Nephron (organoid): ENCODE measurements around the gene FBXL15.

Experiments
- H3K27ac Mint-ChIP-seq, 3 experiments: 2 replicates each; pipeline ENCODE4 v1.8.0; 2020; ENCODE audit warnings: mixed read lengths in 3 of 3, mild to moderate bottlenecking in 2 of 3, moderate library complexity in 1 of 3
- H3K27me3 Mint-ChIP-seq: 2 replicates; pipeline ENCODE4 v1.8.0; 2021; ENCODE audit warnings: low read depth, mild to moderate bottlenecking, moderate library complexity, mixed read lengths
- H3K36me3 Mint-ChIP-seq: 2 replicates; pipeline ENCODE4 v1.8.0; 2020; ENCODE audit warnings: low read depth, mixed read lengths
- H3K4me1 Mint-ChIP-seq: 2 replicates; pipeline ENCODE4 v1.8.0; 2020; ENCODE audit warnings: mixed read lengths
- H3K4me3 Mint-ChIP-seq, 3 experiments: 2 replicates each; pipeline ENCODE4 v1.8.0; 2020; ENCODE audit warnings: mild to moderate bottlenecking in 3 of 3, mixed read lengths in 3 of 3, moderate library complexity in 2 of 3
- H3K9me3 Mint-ChIP-seq: 2 replicates; pipeline ENCODE4 v1.8.0; 2020; ENCODE audit warnings: mixed read lengths
- CTCF ChIP-seq, 3 experiments: fragments of 200-600 bp; sonication (generic); IDR thresholded peaks; one replicate each; pipeline ENCODE4 v1.5.0; 2021; ENCODE audit warnings: antibody characterized with exemption in 3 of 3; ENCODE audit not compliant: unreplicated experiment in 3 of 3

Gene FBXL15

GRCh38 chr10:102436312-102436711 is 15.7 kb downstream of the FBXL15 start:
- Mint-ChIP-seq H3K27me3 (peaks cover 6% of the 10 kb centered on the region), H3K4me1 (peaks cover 35% of the 10 kb centered on the region), H3K27ac (peak overlapping the region; percentile 86 to 93 (median 93)), H3K9me3 (no peaks in the 10 kb centered on the region), H3K4me3 (peak overlapping the region; percentile 69 to 77 (median 71)), H3K36me3 (no peaks in the 10 kb centered on the region)
- no peak for TF ChIP-seq CTCF (IDR thresholded peaks at IDR 0.05; ENCODE audit: unreplicated experiment in 3 of 3)

- H3K4me1 Mint-ChIP-seq, result peaks cover 28% of the 10 kb centered on the region
- H3K27me3 Mint-ChIP-seq, result peaks cover 6% of the 10 kb centered on the region
- no peaks in the 10 kb centered on the region for H3K9me3 Mint-ChIP-seq
- no peaks in the 10 kb centered on the region for H3K36me3 Mint-ChIP-seq
- H3K27ac Mint-ChIP-seq, result peak overlapping the region; percentile 7 to 42 (median 33)
- peak overlapping the region; percentile 29 to 68 (median 59) for H3K4me3 Mint-ChIP-seq
- no peak for TF ChIP-seq CTCF (IDR thresholded peaks at IDR 0.05; ENCODE audit: unreplicated experiment in 3 of 3)
Measured at GRCh38 chr10:102437515-102437914, 16.9 kb downstream of the FBXL15 start.

- no peak for TF ChIP-seq CTCF (IDR thresholded peaks at IDR 0.05; ENCODE audit: unreplicated experiment in 3 of 3)
- peak overlapping the region in 1 of 3 experiments; percentile 7 for H3K27ac Mint-ChIP-seq
- no peaks in the 10 kb centered on the region for H3K36me3 Mint-ChIP-seq
- no peaks in the 10 kb centered on the region for H3K9me3 Mint-ChIP-seq
- H3K4me3 Mint-ChIP-seq, result no peak overlapping the region
- H3K4me1 Mint-ChIP-seq, result peaks cover 25% of the 10 kb centered on the region
- peaks cover 6% of the 10 kb centered on the region for H3K27me3 Mint-ChIP-seq
Measured at GRCh38 chr10:102438374-102438773, 17.7 kb downstream of the FBXL15 start.

GRCh38 chr10:102444851-102445250 is 24.2 kb downstream of the FBXL15 start:
- Mint-ChIP-seq H3K27ac (no peak overlapping the region), H3K36me3 (no peaks in the 10 kb centered on the region), H3K9me3 (no peaks in the 10 kb centered on the region), H3K4me3 (no peak overlapping the region), H3K27me3 (no peaks in the 10 kb centered on the region), H3K4me1 (peaks cover 7% of the 10 kb centered on the region)
- TF ChIP-seq CTCF (IDR thresholded peaks at IDR 0.05; ENCODE audit: unreplicated experiment in 3 of 3), result no peak

- peak overlapping the region; percentile 58 to 77 (median 73) for H3K27ac Mint-ChIP-seq
- H3K27me3 Mint-ChIP-seq, result no peaks in the 10 kb centered on the region
- H3K4me1 Mint-ChIP-seq, result peaks cover 7% of the 10 kb centered on the region
- no peak for TF ChIP-seq CTCF (IDR thresholded peaks at IDR 0.05; ENCODE audit: unreplicated experiment in 3 of 3)
- H3K4me3 Mint-ChIP-seq, result peak overlapping the region; percentile 94 to 95 (median 94)
- no peaks in the 10 kb centered on the region for H3K9me3 Mint-ChIP-seq
- H3K36me3 Mint-ChIP-seq, result peaks cover 5% of the 10 kb centered on the region
Measured at GRCh38 chr10:102449321-102450123, 28.9 kb downstream of the FBXL15 start.

- peaks cover 3% of the 10 kb centered on the region for H3K27me3 Mint-ChIP-seq
- TF ChIP-seq CTCF (IDR thresholded peaks at IDR 0.05; ENCODE audit: unreplicated experiment in 3 of 3), result no peak
- H3K9me3 Mint-ChIP-seq, result no peaks in the 10 kb centered on the region
- H3K27ac Mint-ChIP-seq, result peak overlapping the region; percentile 58 to 77 (median 73)
- H3K4me3 Mint-ChIP-seq, result peak overlapping the region; percentile 94 to 95 (median 94)
- H3K4me1 Mint-ChIP-seq, result peaks cover 7% of the 10 kb centered on the region
- peaks cover 5% of the 10 kb centered on the region for H3K36me3 Mint-ChIP-seq
Measured at GRCh38 chr10:102450124-102450373, 29.4 kb downstream of the FBXL15 start.
